ENCODE measurements around the gene KCNJ10.

DNA sequence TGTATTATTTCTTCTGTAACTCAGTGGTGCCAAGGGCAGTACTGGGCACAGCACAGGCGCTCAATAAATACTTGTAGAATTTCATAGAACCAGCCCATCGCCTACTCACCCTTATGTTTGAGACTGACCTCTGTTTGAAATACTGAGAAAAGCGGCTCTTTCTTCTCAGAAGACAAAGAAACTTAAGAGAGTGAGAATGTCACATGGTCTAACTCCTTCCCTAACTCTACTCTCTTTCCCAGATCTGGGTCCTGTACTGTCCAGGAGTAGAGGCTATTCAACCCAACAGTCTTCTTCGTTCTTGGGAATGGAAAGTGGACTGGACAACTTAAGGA, 24.3 kb upstream of the KCNJ10 start:
- TF ChIP-seq, protein P1, sequence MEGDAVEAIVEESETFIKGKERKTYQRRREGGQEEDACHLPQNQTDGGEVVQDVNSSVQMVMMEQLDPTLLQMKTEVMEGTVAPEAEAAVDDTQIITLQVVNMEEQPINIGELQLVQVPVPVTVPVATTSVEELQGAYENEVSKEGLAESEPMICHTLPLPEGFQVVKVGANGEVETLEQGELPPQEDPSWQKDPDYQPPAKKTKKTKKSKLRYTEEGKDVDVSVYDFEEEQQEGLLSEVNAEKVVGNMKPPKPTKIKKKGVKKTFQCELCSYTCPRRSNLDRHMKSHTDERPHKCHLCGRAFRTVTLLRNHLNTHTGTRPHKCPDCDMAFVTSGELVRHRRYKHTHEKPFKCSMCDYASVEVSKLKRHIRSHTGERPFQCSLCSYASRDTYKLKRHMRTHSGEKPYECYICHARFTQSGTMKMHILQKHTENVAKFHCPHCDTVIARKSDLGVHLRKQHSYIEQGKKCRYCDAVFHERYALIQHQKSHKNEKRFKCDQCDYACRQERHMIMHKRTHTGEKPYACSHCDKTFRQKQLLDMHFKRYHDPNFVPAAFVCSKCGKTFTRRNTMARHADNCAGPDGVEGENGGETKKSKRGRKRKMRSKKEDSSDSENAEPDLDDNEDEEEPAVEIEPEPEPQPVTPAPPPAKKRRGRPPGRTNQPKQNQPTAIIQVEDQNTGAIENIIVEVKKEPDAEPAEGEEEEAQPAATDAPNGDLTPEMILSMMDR (IDR thresholded peaks at IDR 0.05; ENCODE audit: insufficient read depth, low read length, poor library complexity, severe bottlenecking) = no peak
- TF ChIP-seq EZH2phosphoT487 (conservative IDR thresholded peaks at IDR 0.05; ENCODE audit: low read length) = no peak
